Measurements from ENCODE around the gene HNRNPH3. TPM values are rescaled to one million over a fixed set of nuclear protein-coding genes. Genes with fewer than 3 reads are reported as not detected.

Gene HNRNPH3
- total RNA-seq, 5 donors from 2014 or later (not counting 1 experiment from before 2014, with no cell fraction given): 128 to 186 (median 137) TPM

- POLR2A ChIA-PET: interaction anchor here in 1 of 2 donors (0.6 kb wide), 1 partner anchor 622 kb away, joined by 12 read pairs; no protein-coding TSS in a partner anchor
- Histone ChIP-seq H3K9me3 (no peaks in the 10 kb centered on the region), H3K36me3 (ENCODE audit: control insufficient read depth in 2 of 2, extremely low read depth in 1 of 2, insufficient read depth in 1 of 2, low read length in 1 of 2) (no peaks in the 10 kb centered on the region), H3K4me3 (ENCODE audit: control insufficient read depth in 1 of 2, extremely low read depth in 1 of 2, low read length in 1 of 2) (no peak overlapping the region), H3K27ac (ENCODE audit: low read length) (no peak overlapping the region), H3K27me3 (replicated peaks in 1 of 2; ENCODE audit: control insufficient read depth in 2 of 2, extremely low read depth in 1 of 2, insufficient read depth in 2 of 2, low read length in 1 of 2) (no peaks in the 10 kb centered on the region), H3K4me1 (ENCODE audit: control insufficient read depth in 1 of 2, extremely low read depth in 1 of 2, insufficient read depth in 2 of 2, low read length in 2 of 2) (no peaks in the 10 kb centered on the region)
- H3K27ac Mint-ChIP-seq: no peak overlapping the region
- H3K36me3 Mint-ChIP-seq: no peaks in the 10 kb centered on the region
- CTCF ChIA-PET: interaction anchor here (0.6 to 1.9 kb wide), 7 partner anchors 17 to 513 kb away, joined by 3 to 13 read pairs (median 4); partner anchors contain the start of gene PBLD (in 1 of the 2)
- DNase-seq (no peak), ATAC-seq (replicated peaks in 1 of 4) (no peak)
- no CpG with 5 or more reads among the region's 3 CpGs for WGBS (ENCODE audit: insufficient coverage)
- no peaks in the 10 kb centered on the region for H3K27me3 Mint-ChIP-seq
- no peak overlapping the region for H3K4me3 Mint-ChIP-seq
- H3K4me1 Mint-ChIP-seq: peaks cover 0 to 3% (median 0%) of the 10 kb centered on the region in 3 donors
- H3K9me3 Mint-ChIP-seq: no peaks in the 10 kb centered on the region
Observed at GRCh38 chr10:68301301-68301700, 30.6 kb upstream of the HNRNPH3 start.

DNA sequence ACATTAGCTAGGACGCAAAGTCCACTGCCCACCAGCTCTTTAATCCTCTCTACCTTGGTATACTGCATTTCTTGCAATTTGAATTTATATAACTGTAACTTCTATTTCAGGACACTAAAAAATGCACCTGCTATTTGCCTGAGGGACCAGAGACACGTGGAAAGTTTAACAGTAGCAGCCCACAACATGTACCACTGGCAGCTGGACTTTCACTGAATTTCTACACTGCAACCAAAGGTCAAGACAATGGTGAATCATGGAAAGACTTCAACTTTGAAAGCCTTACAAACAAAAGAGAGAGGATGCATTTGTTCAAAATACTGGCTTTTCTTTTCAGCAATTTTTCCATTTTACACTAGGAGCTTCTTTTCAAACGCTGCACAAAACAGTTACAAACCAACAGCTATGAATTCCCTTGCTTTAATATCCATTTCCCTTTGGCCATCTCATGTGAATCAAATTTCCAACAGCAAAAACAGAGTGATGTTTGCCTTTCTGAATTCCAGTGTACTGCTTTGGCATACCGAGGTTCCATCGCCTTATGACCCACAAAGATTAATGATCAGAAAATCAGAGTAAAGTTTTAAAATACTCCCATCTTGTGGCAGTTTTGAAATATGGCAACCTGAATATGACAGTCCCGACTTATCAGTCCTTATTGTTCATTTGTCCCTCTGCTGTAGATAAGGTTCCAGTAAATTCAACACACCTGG lies 29.9 kb upstream of the HNRNPH3 start:
- H3K36me3 Mint-ChIP-seq: no peaks in the 10 kb centered on the region
- ATAC-seq (replicated peaks in 1 of 4): peak in 2 of 4 experiments; percentile 38 to 45
- no peak overlapping the region for H3K4me3 ChIP-seq (ENCODE audit: control insufficient read depth in 1 of 2, extremely low read depth in 1 of 2, low read length in 1 of 2)
- no peaks in the 10 kb centered on the region for H3K27me3 ChIP-seq (replicated peaks in 1 of 2; ENCODE audit: control insufficient read depth in 2 of 2, extremely low read depth in 1 of 2, insufficient read depth in 2 of 2, low read length in 1 of 2)
- H3K4me1 ChIP-seq (ENCODE audit: control insufficient read depth in 1 of 2, extremely low read depth in 1 of 2, insufficient read depth in 2 of 2, low read length in 2 of 2): no peaks in the 10 kb centered on the region
- no peak overlapping the region for H3K27ac Mint-ChIP-seq
- WGBS (ENCODE audit: insufficient coverage): 57% methylated on average over 3 of the region's 6 CpGs
- no peaks in the 10 kb centered on the region for H3K9me3 Mint-ChIP-seq
- ChIA-PET POLR2A (interaction anchor here in 1 of 2 donors (0.6 kb wide), 1 partner anchor 622 kb away, joined by 12 read pairs; no protein-coding TSS in a partner anchor), CTCF (interaction anchor here (0.6 to 1.9 kb wide), 9 partner anchors 18 to 513 kb away, joined by 3 to 13 read pairs (median 4); partner anchors contain the start of gene PBLD (in 1 of the 2))
- no peak overlapping the region for H3K4me3 Mint-ChIP-seq
- H3K9me3 ChIP-seq: no peaks in the 10 kb centered on the region
- peaks cover 0 to 3% (median 0%) of the 10 kb centered on the region in 3 donors for H3K4me1 Mint-ChIP-seq
- no peak overlapping the region for H3K27ac ChIP-seq (ENCODE audit: low read length)
- peak in 1 of 35 experiments; percentile 47 for DNase-seq
- H3K27me3 Mint-ChIP-seq: no peaks in the 10 kb centered on the region
- no peaks in the 10 kb centered on the region for H3K36me3 ChIP-seq (ENCODE audit: control insufficient read depth in 2 of 2, extremely low read depth in 1 of 2, insufficient read depth in 1 of 2, low read length in 1 of 2)

DNA sequence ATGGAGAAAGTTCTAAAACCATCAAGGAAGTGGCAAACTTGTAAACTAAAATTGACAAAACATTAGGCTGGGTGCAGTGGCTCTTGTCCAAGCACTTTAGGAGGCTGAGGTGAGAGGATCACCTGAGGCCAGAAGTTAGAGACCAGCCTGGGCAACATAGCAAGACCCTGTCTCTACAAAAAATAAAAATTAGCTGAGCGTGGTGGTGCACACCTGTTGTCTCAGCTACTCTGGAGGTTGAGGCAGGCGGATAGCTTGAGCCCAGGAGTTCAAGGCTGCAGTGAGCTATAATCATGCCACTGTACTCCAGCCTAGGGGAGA lies 29.4 kb upstream of the HNRNPH3 start:
- POLR2A ChIA-PET: no interaction called here
- H3K9me3 Mint-ChIP-seq: no peaks in the 10 kb centered on the region
- H3K36me3 Mint-ChIP-seq: no peaks in the 10 kb centered on the region
- Histone ChIP-seq H3K9me3 (no peaks in the 10 kb centered on the region), H3K27me3 (replicated peaks in 1 of 2; ENCODE audit: control insufficient read depth in 2 of 2, extremely low read depth in 1 of 2, insufficient read depth in 2 of 2, low read length in 1 of 2) (no peaks in the 10 kb centered on the region), H3K36me3 (ENCODE audit: control insufficient read depth in 2 of 2, extremely low read depth in 1 of 2, insufficient read depth in 1 of 2, low read length in 1 of 2) (no peaks in the 10 kb centered on the region), H3K4me3 (ENCODE audit: control insufficient read depth in 1 of 2, extremely low read depth in 1 of 2, low read length in 1 of 2) (no peak overlapping the region), H3K4me1 (ENCODE audit: control insufficient read depth in 1 of 2, extremely low read depth in 1 of 2, insufficient read depth in 2 of 2, low read length in 2 of 2) (no peaks in the 10 kb centered on the region), H3K27ac (ENCODE audit: low read length) (no peak overlapping the region)
- no peak overlapping the region for H3K4me3 Mint-ChIP-seq
- WGBS (ENCODE audit: insufficient coverage): 50% methylated on average over 2 of the region's 2 CpGs
- H3K27me3 Mint-ChIP-seq: no peaks in the 10 kb centered on the region
- no peak overlapping the region for H3K27ac Mint-ChIP-seq
- no peak for DNase-seq
- ATAC-seq (replicated peaks in 1 of 4): peak in 1 of 4 experiments; percentile 20
- CTCF ChIA-PET: interaction anchor here (0.6 to 1.9 kb wide), 9 partner anchors 12 to 489 kb away, joined by 3 to 13 read pairs (median 4); partner anchors contain the start of gene PBLD (in 1 of the 2)
- H3K4me1 Mint-ChIP-seq: peaks cover 0 to 3% (median 0%) of the 10 kb centered on the region in 3 donors

GRCh38 chr10:68302871-68303270 lies 29.0 kb upstream of the HNRNPH3 start:
- H3K9me3 Mint-ChIP-seq: no peaks in the 10 kb centered on the region
- H3K4me3 Mint-ChIP-seq: no peak overlapping the region
- Histone ChIP-seq H3K4me1 (ENCODE audit: control insufficient read depth in 1 of 2, extremely low read depth in 1 of 2, insufficient read depth in 2 of 2, low read length in 2 of 2) (no peaks in the 10 kb centered on the region), H3K9me3 (no peaks in the 10 kb centered on the region), H3K27me3 (replicated peaks in 1 of 2; ENCODE audit: control insufficient read depth in 2 of 2, extremely low read depth in 1 of 2, insufficient read depth in 2 of 2, low read length in 1 of 2) (no peaks in the 10 kb centered on the region), H3K36me3 (ENCODE audit: control insufficient read depth in 2 of 2, extremely low read depth in 1 of 2, insufficient read depth in 1 of 2, low read length in 1 of 2) (no peaks in the 10 kb centered on the region), H3K4me3 (ENCODE audit: control insufficient read depth in 1 of 2, extremely low read depth in 1 of 2, low read length in 1 of 2) (no peak overlapping the region), H3K27ac (ENCODE audit: low read length) (no peak overlapping the region)
- no peak for DNase-seq
- POLR2A ChIA-PET: no interaction called here
- no peaks in the 10 kb centered on the region for H3K36me3 Mint-ChIP-seq
- peaks cover 0 to 3% (median 0%) of the 10 kb centered on the region in 3 donors for H3K4me1 Mint-ChIP-seq
- WGBS (ENCODE audit: insufficient coverage): 100% methylated on average over 3 of the region's 5 CpGs
- no peak overlapping the region for H3K27ac Mint-ChIP-seq
- CTCF ChIA-PET: interaction anchor here (0.6 to 1.9 kb wide), 12 partner anchors 12 to 489 kb away, joined by 3 to 13 read pairs (median 4); partner anchors contain the start of gene PBLD (in 1 of the 2)
- no peak for ATAC-seq (replicated peaks in 1 of 4)
- H3K27me3 Mint-ChIP-seq: no peaks in the 10 kb centered on the region

GRCh38 chr10:68303849-68304412 lies 27.9 kb upstream of the HNRNPH3 start:
- Histone ChIP-seq H3K27ac (ENCODE audit: low read length) (no peak overlapping the region), H3K9me3 (no peaks in the 10 kb centered on the region), H3K27me3 (replicated peaks in 1 of 2; ENCODE audit: control insufficient read depth in 2 of 2, extremely low read depth in 1 of 2, insufficient read depth in 2 of 2, low read length in 1 of 2) (no peaks in the 10 kb centered on the region), H3K36me3 (ENCODE audit: control insufficient read depth in 2 of 2, extremely low read depth in 1 of 2, insufficient read depth in 1 of 2, low read length in 1 of 2) (no peaks in the 10 kb centered on the region), H3K4me1 (ENCODE audit: control insufficient read depth in 1 of 2, extremely low read depth in 1 of 2, insufficient read depth in 2 of 2, low read length in 2 of 2) (no peaks in the 10 kb centered on the region), H3K4me3 (ENCODE audit: control insufficient read depth in 1 of 2, extremely low read depth in 1 of 2, low read length in 1 of 2) (no peak overlapping the region)
- DNase-seq (no peak), ATAC-seq (replicated peaks in 1 of 4) (no peak)
- ChIA-PET CTCF (interaction anchor here (0.6 to 1.2 kb wide), 3 partner anchors 44 to 452 kb away, joined by 3 to 4 read pairs (median 3); no protein-coding TSS in a partner anchor), POLR2A (no interaction called here)
- Mint-ChIP-seq H3K36me3 (no peaks in the 10 kb centered on the region), H3K4me1 (peaks cover 0 to 3% (median 0%) of the 10 kb centered on the region in 3 donors), H3K27ac (no peak overlapping the region), H3K27me3 (no peaks in the 10 kb centered on the region), H3K4me3 (no peak overlapping the region), H3K9me3 (no peaks in the 10 kb centered on the region)
- whole genome bisulfite sequencing (ENCODE audit: insufficient coverage): 89% methylated on average over 1 of the region's 7 CpGs

DNA sequence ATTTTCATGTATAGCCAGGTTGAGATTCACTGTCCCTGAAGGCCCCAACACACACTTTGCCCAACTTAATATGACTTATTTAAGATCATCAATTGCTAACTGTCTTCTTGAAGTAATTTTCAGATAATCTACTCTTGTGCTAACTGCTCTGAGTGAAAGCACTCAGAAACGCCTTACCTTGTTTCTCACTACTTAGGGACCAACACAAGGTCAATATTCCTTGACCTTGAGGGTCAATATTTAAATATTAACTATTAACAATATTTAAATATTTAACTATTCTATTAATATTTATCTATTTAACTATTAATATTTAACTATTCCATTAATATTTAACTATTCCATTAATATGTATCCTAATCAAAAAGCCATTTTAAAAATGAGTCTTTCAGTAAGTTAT lies 26.0 kb upstream of the HNRNPH3 start:
- DNase-seq: no peak
- H3K4me3 Mint-ChIP-seq: no peak overlapping the region
- no peaks in the 10 kb centered on the region for H3K9me3 Mint-ChIP-seq
- Histone ChIP-seq H3K4me1 (ENCODE audit: control insufficient read depth in 1 of 2, extremely low read depth in 1 of 2, insufficient read depth in 2 of 2, low read length in 2 of 2) (no peaks in the 10 kb centered on the region), H3K27me3 (replicated peaks in 1 of 2; ENCODE audit: control insufficient read depth in 2 of 2, extremely low read depth in 1 of 2, insufficient read depth in 2 of 2, low read length in 1 of 2) (no peaks in the 10 kb centered on the region), H3K27ac (ENCODE audit: low read length) (no peak overlapping the region), H3K36me3 (ENCODE audit: control insufficient read depth in 2 of 2, extremely low read depth in 1 of 2, insufficient read depth in 1 of 2, low read length in 1 of 2) (no peaks in the 10 kb centered on the region), H3K4me3 (ENCODE audit: control insufficient read depth in 1 of 2, extremely low read depth in 1 of 2, low read length in 1 of 2) (no peak overlapping the region), H3K9me3 (no peaks in the 10 kb centered on the region)
- no peaks in the 10 kb centered on the region for H3K36me3 Mint-ChIP-seq
- no peak for ATAC-seq (replicated peaks in 1 of 4)
- ChIA-PET CTCF (no interaction called here), POLR2A (interaction anchor here in 1 of 2 donors (0.6 kb wide), 1 partner anchor 697 kb away, joined by 5 read pairs; no protein-coding TSS in a partner anchor)
- H3K4me1 Mint-ChIP-seq: peaks cover 0 to 2% (median 0%) of the 10 kb centered on the region in 3 donors
- H3K27ac Mint-ChIP-seq: no peak overlapping the region
- WGBS (ENCODE audit: insufficient coverage): no CpG with 5 or more reads among the region's 1 CpG
- H3K27me3 Mint-ChIP-seq: no peaks in the 10 kb centered on the region
